ENCODE data around the gene SLAMF9. TPM values are rescaled to one million over a fixed set of nuclear protein-coding genes. Genes with fewer than 3 reads are reported as not detected.

Gene SLAMF9
- total RNA-seq, 1 donor from 2014 or later, result 0.43 TPM

- Histone ChIP-seq H2AFZ (ENCODE audit: low read depth, low read length) (no peak overlapping the region), H4K20me1 (ENCODE audit: insufficient read depth, low read length) (no peaks in the 10 kb centered on the region), H3K4me3 (ENCODE audit: insufficient read depth, low read depth, low read length) (no peak overlapping the region), H3K9ac (ENCODE audit: low read length) (no peak overlapping the region), H3K36me3 (ENCODE audit: insufficient read depth, low read length) (no peaks in the 10 kb centered on the region), H3K27ac (ENCODE audit: low read depth, low read length) (no peak overlapping the region), H3K79me2 (ENCODE audit: insufficient read depth, low read length) (no peaks in the 10 kb centered on the region), H3K4me2 (ENCODE audit: low read length) (no peak overlapping the region), H3K9me3 (ENCODE audit: insufficient read depth, low read depth, low read length) (no peaks in the 10 kb centered on the region), H3K27me3 (ENCODE audit: insufficient read depth, low read length) (no peaks in the 10 kb centered on the region), H3K4me1 (ENCODE audit: insufficient read depth, low read length) (no peaks in the 10 kb centered on the region)
- peaks cover 34% of the 10 kb centered on the region for H3K27me3 Mint-ChIP-seq (ENCODE audit: low read depth, unreplicated experiment)
- TF ChIP-seq CTCF (IDR thresholded peaks at IDR 0.05; ENCODE audit: insufficient read depth, low read depth, low read length), result no peak
- no peak for TF ChIP-seq EZH2 (IDR thresholded peaks at IDR 0.05; ENCODE audit: insufficient read depth, low read length)
- H3K27ac Mint-ChIP-seq (ENCODE audit: unreplicated experiment), result no peak overlapping the region
- peaks cover 9% of the 10 kb centered on the region for H3K4me1 Mint-ChIP-seq (ENCODE audit: low read depth, unreplicated experiment)
- no peak for FAIRE-seq
- peaks cover 2% of the 10 kb centered on the region for H3K9me3 Mint-ChIP-seq (ENCODE audit: unreplicated experiment)
- DNase-seq (ENCODE audit: low read depth), result no peak
- H3K4me3 Mint-ChIP-seq (ENCODE audit: unreplicated experiment), result no peak overlapping the region
- peaks cover 6% of the 10 kb centered on the region for H3K36me3 Mint-ChIP-seq (ENCODE audit: low read depth, unreplicated experiment)
Measured at GRCh38 chr1:159931101-159931794, 22.8 kb downstream of the SLAMF9 start.

GRCh38 chr1:159930634-159931033 lies 23.4 kb downstream of the SLAMF9 start:
- Histone ChIP-seq H3K4me1 (ENCODE audit: insufficient read depth, low read length) (no peaks in the 10 kb centered on the region), H4K20me1 (ENCODE audit: insufficient read depth, low read length) (no peaks in the 10 kb centered on the region), H3K9ac (ENCODE audit: low read length) (no peak overlapping the region), H3K27ac (ENCODE audit: low read depth, low read length) (no peak overlapping the region), H3K9me3 (ENCODE audit: insufficient read depth, low read depth, low read length) (no peaks in the 10 kb centered on the region), H3K4me2 (ENCODE audit: low read length) (no peak overlapping the region), H2AFZ (ENCODE audit: low read depth, low read length) (no peak overlapping the region), H3K4me3 (ENCODE audit: insufficient read depth, low read depth, low read length) (no peak overlapping the region), H3K79me2 (ENCODE audit: insufficient read depth, low read length) (peaks cover 1% of the 10 kb centered on the region), H3K36me3 (ENCODE audit: insufficient read depth, low read length) (no peaks in the 10 kb centered on the region), H3K27me3 (ENCODE audit: insufficient read depth, low read length) (no peaks in the 10 kb centered on the region)
- Mint-ChIP-seq H3K4me1 (ENCODE audit: low read depth, unreplicated experiment) (peaks cover 10% of the 10 kb centered on the region), H3K4me3 (ENCODE audit: unreplicated experiment) (no peak overlapping the region), H3K27me3 (ENCODE audit: low read depth, unreplicated experiment) (peaks cover 32% of the 10 kb centered on the region), H3K36me3 (ENCODE audit: low read depth, unreplicated experiment) (peaks cover 6% of the 10 kb centered on the region), H3K27ac (ENCODE audit: unreplicated experiment) (no peak overlapping the region), H3K9me3 (ENCODE audit: unreplicated experiment) (peaks cover 2% of the 10 kb centered on the region)
- DNase-seq (ENCODE audit: low read depth) (no peak), FAIRE-seq (no peak)
- TF ChIP-seq EZH2 (IDR thresholded peaks at IDR 0.05; ENCODE audit: insufficient read depth, low read length) (no peak), CTCF (IDR thresholded peaks at IDR 0.05; ENCODE audit: insufficient read depth, low read depth, low read length) (no peak)

GRCh38 chr1:159930216-159930615 lies 23.8 kb downstream of the SLAMF9 start:
- Mint-ChIP-seq H3K27ac (ENCODE audit: unreplicated experiment) (no peak overlapping the region), H3K4me1 (ENCODE audit: low read depth, unreplicated experiment) (peaks cover 10% of the 10 kb centered on the region), H3K36me3 (ENCODE audit: low read depth, unreplicated experiment) (peaks cover 6% of the 10 kb centered on the region), H3K9me3 (ENCODE audit: unreplicated experiment) (no peaks in the 10 kb centered on the region), H3K4me3 (ENCODE audit: unreplicated experiment) (no peak overlapping the region), H3K27me3 (ENCODE audit: low read depth, unreplicated experiment) (peaks cover 28% of the 10 kb centered on the region)
- Histone ChIP-seq H3K79me2 (ENCODE audit: insufficient read depth, low read length) (peaks cover 5% of the 10 kb centered on the region), H3K9me3 (ENCODE audit: insufficient read depth, low read depth, low read length) (no peaks in the 10 kb centered on the region), H3K4me2 (ENCODE audit: low read length) (no peak overlapping the region), H3K36me3 (ENCODE audit: insufficient read depth, low read length) (no peaks in the 10 kb centered on the region), H3K9ac (ENCODE audit: low read length) (no peak overlapping the region), H4K20me1 (ENCODE audit: insufficient read depth, low read length) (no peaks in the 10 kb centered on the region), H3K27me3 (ENCODE audit: insufficient read depth, low read length) (no peaks in the 10 kb centered on the region), H2AFZ (ENCODE audit: low read depth, low read length) (no peak overlapping the region), H3K4me1 (ENCODE audit: insufficient read depth, low read length) (no peaks in the 10 kb centered on the region), H3K4me3 (ENCODE audit: insufficient read depth, low read depth, low read length) (no peak overlapping the region), H3K27ac (ENCODE audit: low read depth, low read length) (no peak overlapping the region)
- FAIRE-seq (no peak), DNase-seq (ENCODE audit: low read depth) (no peak)
- TF ChIP-seq CTCF (IDR thresholded peaks at IDR 0.05; ENCODE audit: insufficient read depth, low read depth, low read length), result no peak
- no peak for TF ChIP-seq EZH2 (IDR thresholded peaks at IDR 0.05; ENCODE audit: insufficient read depth, low read length)

All from astrocyte (in vitro differentiated cells and primary cell).